GM12878 (cell line): Measurements from ENCODE around the gene CLASP2. TPM values are rescaled to one million over a fixed set of nuclear protein-coding genes. Genes with fewer than 3 reads are reported as not detected.

Experiments used
- ATAC-seq: fragments of 200-7000 bp; cut with Tn5 transposase; 3 replicates; pipeline ENCODE4 v1.9.1; 2020; ENCODE audit warnings: mild to moderate bottlenecking, moderate library complexity
- BruUV-seq: library from RNA; stranded (reverse); fragments of 400-500 nt; replicated peaks from 2 replicates; lab custom pipeline; 2021; lab: Mats Ljungman, UMichigan
- CTCF ChIA-PET: fragments of 300-600 bp; sonication (Branson Sonifier 250); formaldehyde crosslinking; extraction: SDS; loops from one replicate; lab custom pipeline; 2021; ENCODE audit warnings: inconsistent platforms; lab: Yijun Ruan, JAX
- POLR2A ChIA-PET: fragments of 350-600 bp; formaldehyde crosslinking; extraction: SDS; loops from one replicate; lab custom pipeline; 2021; ENCODE audit warnings: inconsistent platforms; lab: Charles Lee
- RAD21 ChIA-PET: fragments of 300-600 bp; sonication (Branson Sonifier 250); formaldehyde crosslinking; loops from one replicate; lab custom pipeline; 2023; ENCODE audit warnings: antibody characterized with exemption; ENCODE audit not compliant: unreplicated experiment; lab: Charles Lee
- SMC1A ChIA-PET: fragments of 300-600 bp; sonication (Branson Sonifier 250); formaldehyde crosslinking; loops from one replicate; lab custom pipeline; 2023; ENCODE audit not compliant: unreplicated experiment, uncharacterized antibody; lab: Charles Lee
- DNase-seq: peaks from one replicate; pipeline ENCODE4 v3.0.0-alpha.2; 2011; ENCODE audit warnings: low read depth, low spot score
- FAIRE-seq: peaks from 3 replicates; lab custom pipeline; 2011; peaks lifted over from hg19 to GRCh38; lab: Jason Lieb, UNC
- H2AFZ ChIP-seq: 2 replicates; pipeline ENCODE4 v1.6.0; 2011; ENCODE audit warnings: low read depth, low read length, control low read depth; ENCODE audit not compliant: control insufficient read depth
- H3K27ac ChIP-seq: 2 replicates; pipeline ENCODE4 v1.5.1; 2011; ENCODE audit warnings: control low read depth; ENCODE audit not compliant: control insufficient read depth, insufficient read depth
- H3K27me3 ChIP-seq, 2 experiments: replicated peaks in 1 of 2; 2 replicates each; pipeline versions ENCODE4 v1.6.0 to v1.6.1; 2011; ENCODE audit warnings: low read length in 1 of 2; ENCODE audit not compliant: control insufficient read depth in 2 of 2, insufficient read depth in 2 of 2
- H3K36me3 ChIP-seq, 2 experiments: 2 replicates each; pipeline ENCODE4 v1.5.1; 2011; ENCODE audit warnings: low read length in 1 of 2; ENCODE audit not compliant: control insufficient read depth in 2 of 2, insufficient read depth in 2 of 2
- H3K4me1 ChIP-seq: 2 replicates; pipeline ENCODE4 v1.6.1; 2011; ENCODE audit warnings: mild to moderate bottlenecking, low read length, moderate library complexity, mixed read lengths; ENCODE audit not compliant: control insufficient read depth, insufficient read depth
- H3K4me2 ChIP-seq: 2 replicates; pipeline ENCODE4 v1.6.0; 2011; ENCODE audit warnings: control low read depth; ENCODE audit not compliant: control insufficient read depth, insufficient read depth
- H3K4me3 ChIP-seq: fragments of 200-600 bp; sonication (generic); 2 replicates; pipeline ENCODE4 v1.5.1; 2016
- H3K79me2 ChIP-seq: 2 replicates; pipeline ENCODE4 v1.6.0; 2011; ENCODE audit warnings: low read length; ENCODE audit not compliant: control insufficient read depth, insufficient read depth
- H3K9ac ChIP-seq: 2 replicates; pipeline ENCODE4 v1.8.0; 2011; ENCODE audit warnings: low read length, control low read depth, mixed read lengths; ENCODE audit not compliant: control insufficient read depth, insufficient read depth
- H3K9me3 ChIP-seq: replicated peaks from 3 replicates; pipeline ENCODE4 v1.5.1; 2011; ENCODE audit warnings: mild to moderate bottlenecking, low read length; ENCODE audit not compliant: control insufficient read depth, insufficient read depth
- H4K20me1 ChIP-seq: 2 replicates; pipeline ENCODE4 v1.6.0; 2011; ENCODE audit not compliant: control insufficient read depth, insufficient read depth
- CHD2 ChIP-seq: IDR thresholded peaks from 2 replicates; pipeline ENCODE4 v1.6.1; 2011; ENCODE audit warnings: low read depth, low read length, improper control_type of control experiment, borderline replicate concordance
- CHD4 ChIP-seq: fragments of 200-600 bp; sonication (generic); IDR thresholded peaks from 2 replicates; pipeline ENCODE4 v1.6.1; 2016; ENCODE audit warnings: mild to moderate bottlenecking
- CREM ChIP-seq: IDR thresholded peaks from 2 replicates; pipeline ENCODE4 v1.6.1; 2014; ENCODE audit warnings: antibody characterized with exemption, low read depth
- IKZF1 ChIP-seq: fragments of 450-650 bp; conservative IDR thresholded peaks from 2 replicates; pipeline ENCODE4 v1.6.1; 2017; ENCODE audit warnings: antibody characterized with exemption, mild to moderate bottlenecking
- KDM1A ChIP-seq: fragments of 200-600 bp; sonication (generic); IDR thresholded peaks from 2 replicates; pipeline ENCODE4 v1.6.1; 2016; ENCODE audit warnings: borderline replicate concordance
- MEF2A ChIP-seq: IDR thresholded peaks from 2 replicates; pipeline ENCODE4 v1.6.1; 2011; ENCODE audit warnings: low read depth, mild to moderate bottlenecking, low read length, moderate library complexity; ENCODE audit not compliant: insufficient read depth
- MYC ChIP-seq: IDR thresholded peaks from 2 replicates; pipeline ENCODE4 v1.6.1; 2011; ENCODE audit warnings: mild to moderate bottlenecking, low read length, moderate library complexity, inconsistent platforms; ENCODE audit not compliant: insufficient read depth, insufficient replicate concordance, insufficient read length, severe bottlenecking
- NFYB ChIP-seq: IDR thresholded peaks from 2 replicates; pipeline ENCODE4 v1.6.1; 2011; ENCODE audit warnings: low read depth, mild to moderate bottlenecking, low read length, improper control_type of control experiment, moderate library complexity; ENCODE audit not compliant: insufficient read depth
- NKRF ChIP-seq: fragments of 450-650 bp; conservative IDR thresholded peaks from 2 replicates; pipeline ENCODE4 v1.6.1; 2017; ENCODE audit warnings: mild to moderate bottlenecking, moderate library complexity
- NR2C1 ChIP-seq: fragments of 450-650 bp; IDR thresholded peaks from 2 replicates; pipeline ENCODE4 v1.6.1; 2017; ENCODE audit warnings: antibody characterized with exemption, mild to moderate bottlenecking, moderate library complexity
- PML ChIP-seq: IDR thresholded peaks from 2 replicates; pipeline ENCODE4 v1.6.1; 2012; ENCODE audit warnings: low read length, inconsistent platforms
- SIX5 ChIP-seq: IDR thresholded peaks from 2 replicates; pipeline ENCODE4 v1.6.1; 2011; ENCODE audit warnings: mild to moderate bottlenecking, low read depth, low read length, moderate library complexity; ENCODE audit not compliant: severe bottlenecking
- SRF ChIP-seq, 2 experiments: IDR thresholded peaks; 2 replicates each; pipeline ENCODE4 v1.6.1; 2011; ENCODE audit warnings: low read depth in 2 of 2, low read length in 2 of 2, mild to moderate bottlenecking in 1 of 2, moderate library complexity in 1 of 2
- SUPT20H ChIP-seq: IDR thresholded peaks from 2 replicates; pipeline ENCODE4 v1.6.1; 2011; ENCODE audit warnings: low read depth, mild to moderate bottlenecking, low read length, moderate library complexity, borderline replicate concordance; ENCODE audit not compliant: control insufficient read depth
- ZBTB11 ChIP-seq: fragments of 450-650 bp; formaldehyde crosslinking; IDR thresholded peaks from 2 replicates; pipeline ENCODE4 v1.5.0; 2022; ENCODE audit warnings: mild to moderate bottlenecking, missing genetic modification characterization
- WGBS: methylation state at CpG from one replicate; pipeline ENCODE4 v1.1.6; 2016; ENCODE audit warnings: low lambda C conversion rate; ENCODE audit not compliant: insufficient replicate concordance, insufficient coverage; ENCODE audit errors: missing lambda C conversion rate; 5-methylcytosine and 5-hydroxymethylcytosine counted together
- in situ Hi-C: fragments of 300-500 bp; cut with MboI; formaldehyde crosslinking; loops from 9 replicates; pipeline ENCODE4 v1.14.3; 2018; ENCODE audit warnings: mixed read lengths
- intact Hi-C: fragments of 100-400 bp; cut with micrococcal nuclease; formaldehyde crosslinking; loops from one replicate; pipeline ENCODE4 v1.14.2; 2022; ENCODE audit not compliant: unreplicated experiment
- polyA plus RNA-seq, 11 experiments: library from polyadenylated mRNA; depleted of rRNA in 4 of 11; unstranded in 6 of 11; stranded (reverse) in 5 of 11; fragments of >200 nt; fragmentation: Nextera tagmentation in 4 of 11; fragmentation: Illumina TruSeq in 1 of 11; extraction: Ambion mirVana in 4 of 11; extraction: Trizol in 1 of 11; gene quantifications; 1 replicate in 1 of 11; 2 replicates in 10 of 11; pipeline versions ENCODE4 v1.2.1 to v1.2.3, GENCODE V29; 2011 to 2016; ENCODE audit warnings: inconsistent platforms in 2 of 11, missing spikeins in 2 of 11, low read depth in 1 of 11
- total RNA-seq, 4 experiments: library from RNA; depleted of rRNA in 3 of 4; stranded (reverse); fragments of >200 nt in 3 of 4; fragmentation: Illumina TruSeq in 1 of 4; extraction: Trizol in 1 of 4; gene quantifications; 2 replicates each; pipeline versions ENCODE4 v1.2.1 to v1.2.3, GENCODE V29; 2013 to 2021

Gene CLASP2
- total and polyA plus RNA-seq, 10 of the 15 experiments (the other 5 are each of a cell fraction or from before 2014, with no cell fraction given), result 4.0 to 38.3 (median 26.8) TPM

GRCh38 chr3:33613041-33613440 is 105.0 kb downstream of the CLASP2 start:
- no peaks in the 10 kb centered on the region for H4K20me1 ChIP-seq
- no peak overlapping the region for H2AFZ ChIP-seq
- no peaks in the 10 kb centered on the region for H3K4me1 ChIP-seq
- ChIA-PET CTCF (interaction anchor here (1.4 kb wide), 1 partner anchor 24 kb away, joined by 3 read pairs; no protein-coding TSS in a partner anchor), POLR2A (interaction anchor here (0.6 kb wide), 1 partner anchor 15 kb away, joined by 3 read pairs; no protein-coding TSS in a partner anchor), SMC1A (interaction anchor here (0.8 to 2.0 kb wide), 2 partner anchors 17 to 104 kb away, joined by 3 to 5 read pairs; no protein-coding TSS in a partner anchor)
- H3K36me3 ChIP-seq, result no peaks in the 10 kb centered on the region
- no peaks in the 10 kb centered on the region for H3K79me2 ChIP-seq
- H3K9me3 ChIP-seq, result no peaks in the 10 kb centered on the region
- in situ Hi-C loops, result no loop called here
- ATAC-seq, result no peak
- H3K27ac ChIP-seq, result no peak overlapping the region
- no peak for TF ChIP-seq SUPT20H
- TF ChIP-seq SIX5, result no peak
- TF ChIP-seq NKRF, result no peak
- no peak for TF ChIP-seq CHD4
- no peak for TF ChIP-seq KDM1A
- no peak for TF ChIP-seq SRF (IDR thresholded peaks at IDR 0.05; ENCODE audit: low read depth in 2 of 2, low read length in 2 of 2)
- TF ChIP-seq MYC, result no peak
- TF ChIP-seq IKZF1, result no peak
- no peak for TF ChIP-seq ZBTB11
- no peak for TF ChIP-seq PML
- TF ChIP-seq NR2C1, result no peak
- TF ChIP-seq NFYB, result no peak
- no peak for TF ChIP-seq CREM
- TF ChIP-seq MEF2A, result no peak
- no peak for TF ChIP-seq CHD2
- TF ChIP-seq, all 136 proteins: peak for 0
- Histone ChIP-seq H3K4me2 (no peak overlapping the region), H3K9ac (no peak overlapping the region), H3K27me3 (no peaks in the 10 kb centered on the region), H3K4me3 (no peak overlapping the region)
- intact Hi-C loops, result no loop called here
- FAIRE-seq (no peak), DNase-seq (no peak)
- WGBS, result 87% methylated on average over 1 of the region's 1 CpG
- no TSS peak for BruUV-seq
- RAD21 ChIA-PET, result no interaction called here
